Lung (tissue), 12 donors: ENCODE measurements around the gene LURAP1L. TPM values are rescaled to one million over a fixed set of nuclear protein-coding genes. Genes with fewer than 3 reads are reported as not detected.
A peak's percentile ranks its signal among the peaks of the same experiment; 100 is the strongest.

Experiments used
- ATAC-seq: fragments of 200-7000 bp; cut with Tn5 transposase; one replicate; pipeline ENCODE4 v1.9.1; 2020; ENCODE audit warnings: moderate number of reproducible peaks; ENCODE audit not compliant: insufficient read depth, low FRiP score
- DNase-seq, 3 donors: peaks; one replicate each; pipeline ENCODE4 v3.0.0-alpha.2; 2013 to 2017
- H3K27ac ChIP-seq, 2 donors: one replicate each; pipeline ENCODE4 v1.5.1; 2013; ENCODE audit warnings: mild to moderate bottlenecking in 2 of 2, moderate library complexity in 2 of 2, control low read depth in 1 of 2, inconsistent platforms in 1 of 2, low read depth in 1 of 2, low read length in 1 of 2
- H3K27me3 ChIP-seq, 3 donors: one replicate each; pipeline ENCODE4 v1.5.1; 2013; ENCODE audit warnings: low read length in 2 of 3; ENCODE audit not compliant: control insufficient read depth in 3 of 3, insufficient read depth in 3 of 3
- H3K36me3 ChIP-seq, 4 donors: one replicate each; pipeline ENCODE4 v1.5.1; 2013; ENCODE audit warnings: low read length in 4 of 4, mild to moderate bottlenecking in 1 of 4, moderate library complexity in 1 of 4; ENCODE audit not compliant: control insufficient read depth in 4 of 4, insufficient read depth in 4 of 4
- H3K4me1 ChIP-seq, 5 donors: one replicate each; pipeline ENCODE4 v1.5.1; 2013; ENCODE audit warnings: low read length in 5 of 5, mild to moderate bottlenecking in 2 of 5, moderate library complexity in 1 of 5; ENCODE audit not compliant: control insufficient read depth in 5 of 5, insufficient read depth in 5 of 5
- H3K4me3 ChIP-seq: one replicate; pipeline ENCODE4 v1.5.1; 2013; ENCODE audit warnings: mild to moderate bottlenecking, control low read depth, moderate library complexity
- H3K9ac ChIP-seq, 2 donors: one replicate each; pipeline ENCODE4 v1.5.1; 2013; ENCODE audit warnings: low read length in 2 of 2, control low read depth in 1 of 2; ENCODE audit not compliant: insufficient read depth in 1 of 2
- H3K9me3 ChIP-seq, 4 donors: one replicate each; pipeline ENCODE4 v1.5.1; 2013; ENCODE audit warnings: low read length in 3 of 4, mild to moderate bottlenecking in 1 of 4, moderate library complexity in 1 of 4; ENCODE audit not compliant: control insufficient read depth in 4 of 4, insufficient read depth in 3 of 4
- CTCF ChIP-seq: IDR thresholded peaks from 2 replicates; pipeline ENCODE4 v1.5.1; 2012; ENCODE audit warnings: mild to moderate bottlenecking; ENCODE audit errors: control extremely low read depth, extremely low read depth
- WGBS, 2 donors: extraction: QIAGEN DNeasy Blood & Tissue Kit; methylation state at CpG; one replicate each; pipeline ENCODE4 v1.1.7; 2013; 5-methylcytosine and 5-hydroxymethylcytosine counted together
- polyA plus RNA-seq, 2 donors: library from polyadenylated mRNA; stranded (reverse); fragments of 200-250 nt; gene quantifications; one replicate each; pipeline ENCODE4 v1.2.1, GENCODE V29; 2013
- total RNA-seq, 2 donors: library from RNA; depleted of rRNA in 1 of 2; stranded (reverse); fragments of >200 nt in 1 of 2; gene quantifications; one replicate each; pipeline ENCODE4 v1.2.1, GENCODE V29; 2014 to 2021
- donor health status: control.
- donor health status: control.
- donor health status: Bipolar disorder and iron deficiency.
- donor health status: healthy.
- donor health status: DM: yes; HTN: yes; CAD: no.

LURAP1L gene
- total and polyA plus RNA-seq, 4 donors: 24.9 to 104 (median 30.1) TPM

- Histone ChIP-seq H3K4me3 (no peak overlapping the region), H3K27ac (no peak overlapping the region), H3K9me3 (no peaks in the 10 kb centered on the region), H3K9ac (no peak overlapping the region), H3K4me1 (peaks cover 0 to 15% (median 6%) of the 10 kb centered on the region in 5 donors), H3K36me3 (no peaks in the 10 kb centered on the region), H3K27me3 (no peaks in the 10 kb centered on the region)
- TF ChIP-seq CTCF: no peak
- no peak for ATAC-seq
- no peak for DNase-seq
- WGBS, 2 donors: 69 to 77% methylated on average over 1 of the region's 1 CpG
Observed at GRCh38 chr9:12765088-12765798, 9.6 kb upstream of the LURAP1L start.

GRCh38 chr9:12766357-12766756 lies 8.5 kb upstream of the LURAP1L start:
- Histone ChIP-seq H3K9me3 (no peaks in the 10 kb centered on the region), H3K9ac (no peak overlapping the region), H3K27me3 (no peaks in the 10 kb centered on the region), H3K4me1 (peaks cover 0 to 15% (median 6%) of the 10 kb centered on the region in 5 donors), H3K36me3 (no peaks in the 10 kb centered on the region), H3K27ac (no peak overlapping the region), H3K4me3 (no peak overlapping the region)
- DNase-seq (peak; percentile 25 to 82 (median 66)), ATAC-seq (peak; percentile 64)
- no peak for TF ChIP-seq CTCF
- 38 to 69% methylated on average over 1 of the region's 1 CpG for WGBS, 2 donors

DNA sequence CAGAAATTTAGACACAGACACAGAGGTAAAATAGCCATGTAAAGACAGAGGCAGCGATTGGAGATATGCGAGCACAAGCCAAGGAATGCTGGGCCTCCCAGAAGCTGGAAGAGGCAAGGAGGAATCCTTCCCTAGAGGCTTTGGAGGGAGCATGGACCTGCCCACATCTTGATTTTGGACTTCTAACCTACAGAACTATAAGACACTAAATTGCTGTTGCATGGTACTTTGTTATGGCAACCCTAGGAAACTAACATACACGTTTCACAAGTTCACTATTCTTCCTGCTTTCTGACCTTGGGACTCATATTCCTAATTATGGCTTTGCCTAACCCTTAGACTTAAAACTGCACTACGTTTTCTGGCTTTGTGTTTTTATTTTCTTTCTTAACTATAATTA lies 4.6 kb upstream of the LURAP1L start:
- TF ChIP-seq CTCF: no peak
- H3K9me3 ChIP-seq: no peaks in the 10 kb centered on the region
- no peak overlapping the region for H3K27ac ChIP-seq
- ATAC-seq (no peak), DNase-seq (no peak)
- H3K4me1 ChIP-seq: peaks cover 0 to 45% (median 9%) of the 10 kb centered on the region in 5 donors
- no peaks in the 10 kb centered on the region for H3K27me3 ChIP-seq
- no peak overlapping the region for H3K4me3 ChIP-seq
- H3K36me3 ChIP-seq: peaks cover 0 to under 1% (median 0%) of the 10 kb centered on the region in 4 donors
- 80 to 87% methylated on average over 4 of the region's 4 CpGs for WGBS, 2 donors
- H3K9ac ChIP-seq: no peak overlapping the region
